ENCODE results near the gene AGMO. TPM values are rescaled to one million over a fixed set of nuclear protein-coding genes. Genes with fewer than 3 reads are reported as not detected.

The AGMO gene
- total and polyA plus RNA-seq, 2 experiments from 2014 or later: 0.42 to 0.55 TPM

- TF ChIP-seq, protein P1, sequence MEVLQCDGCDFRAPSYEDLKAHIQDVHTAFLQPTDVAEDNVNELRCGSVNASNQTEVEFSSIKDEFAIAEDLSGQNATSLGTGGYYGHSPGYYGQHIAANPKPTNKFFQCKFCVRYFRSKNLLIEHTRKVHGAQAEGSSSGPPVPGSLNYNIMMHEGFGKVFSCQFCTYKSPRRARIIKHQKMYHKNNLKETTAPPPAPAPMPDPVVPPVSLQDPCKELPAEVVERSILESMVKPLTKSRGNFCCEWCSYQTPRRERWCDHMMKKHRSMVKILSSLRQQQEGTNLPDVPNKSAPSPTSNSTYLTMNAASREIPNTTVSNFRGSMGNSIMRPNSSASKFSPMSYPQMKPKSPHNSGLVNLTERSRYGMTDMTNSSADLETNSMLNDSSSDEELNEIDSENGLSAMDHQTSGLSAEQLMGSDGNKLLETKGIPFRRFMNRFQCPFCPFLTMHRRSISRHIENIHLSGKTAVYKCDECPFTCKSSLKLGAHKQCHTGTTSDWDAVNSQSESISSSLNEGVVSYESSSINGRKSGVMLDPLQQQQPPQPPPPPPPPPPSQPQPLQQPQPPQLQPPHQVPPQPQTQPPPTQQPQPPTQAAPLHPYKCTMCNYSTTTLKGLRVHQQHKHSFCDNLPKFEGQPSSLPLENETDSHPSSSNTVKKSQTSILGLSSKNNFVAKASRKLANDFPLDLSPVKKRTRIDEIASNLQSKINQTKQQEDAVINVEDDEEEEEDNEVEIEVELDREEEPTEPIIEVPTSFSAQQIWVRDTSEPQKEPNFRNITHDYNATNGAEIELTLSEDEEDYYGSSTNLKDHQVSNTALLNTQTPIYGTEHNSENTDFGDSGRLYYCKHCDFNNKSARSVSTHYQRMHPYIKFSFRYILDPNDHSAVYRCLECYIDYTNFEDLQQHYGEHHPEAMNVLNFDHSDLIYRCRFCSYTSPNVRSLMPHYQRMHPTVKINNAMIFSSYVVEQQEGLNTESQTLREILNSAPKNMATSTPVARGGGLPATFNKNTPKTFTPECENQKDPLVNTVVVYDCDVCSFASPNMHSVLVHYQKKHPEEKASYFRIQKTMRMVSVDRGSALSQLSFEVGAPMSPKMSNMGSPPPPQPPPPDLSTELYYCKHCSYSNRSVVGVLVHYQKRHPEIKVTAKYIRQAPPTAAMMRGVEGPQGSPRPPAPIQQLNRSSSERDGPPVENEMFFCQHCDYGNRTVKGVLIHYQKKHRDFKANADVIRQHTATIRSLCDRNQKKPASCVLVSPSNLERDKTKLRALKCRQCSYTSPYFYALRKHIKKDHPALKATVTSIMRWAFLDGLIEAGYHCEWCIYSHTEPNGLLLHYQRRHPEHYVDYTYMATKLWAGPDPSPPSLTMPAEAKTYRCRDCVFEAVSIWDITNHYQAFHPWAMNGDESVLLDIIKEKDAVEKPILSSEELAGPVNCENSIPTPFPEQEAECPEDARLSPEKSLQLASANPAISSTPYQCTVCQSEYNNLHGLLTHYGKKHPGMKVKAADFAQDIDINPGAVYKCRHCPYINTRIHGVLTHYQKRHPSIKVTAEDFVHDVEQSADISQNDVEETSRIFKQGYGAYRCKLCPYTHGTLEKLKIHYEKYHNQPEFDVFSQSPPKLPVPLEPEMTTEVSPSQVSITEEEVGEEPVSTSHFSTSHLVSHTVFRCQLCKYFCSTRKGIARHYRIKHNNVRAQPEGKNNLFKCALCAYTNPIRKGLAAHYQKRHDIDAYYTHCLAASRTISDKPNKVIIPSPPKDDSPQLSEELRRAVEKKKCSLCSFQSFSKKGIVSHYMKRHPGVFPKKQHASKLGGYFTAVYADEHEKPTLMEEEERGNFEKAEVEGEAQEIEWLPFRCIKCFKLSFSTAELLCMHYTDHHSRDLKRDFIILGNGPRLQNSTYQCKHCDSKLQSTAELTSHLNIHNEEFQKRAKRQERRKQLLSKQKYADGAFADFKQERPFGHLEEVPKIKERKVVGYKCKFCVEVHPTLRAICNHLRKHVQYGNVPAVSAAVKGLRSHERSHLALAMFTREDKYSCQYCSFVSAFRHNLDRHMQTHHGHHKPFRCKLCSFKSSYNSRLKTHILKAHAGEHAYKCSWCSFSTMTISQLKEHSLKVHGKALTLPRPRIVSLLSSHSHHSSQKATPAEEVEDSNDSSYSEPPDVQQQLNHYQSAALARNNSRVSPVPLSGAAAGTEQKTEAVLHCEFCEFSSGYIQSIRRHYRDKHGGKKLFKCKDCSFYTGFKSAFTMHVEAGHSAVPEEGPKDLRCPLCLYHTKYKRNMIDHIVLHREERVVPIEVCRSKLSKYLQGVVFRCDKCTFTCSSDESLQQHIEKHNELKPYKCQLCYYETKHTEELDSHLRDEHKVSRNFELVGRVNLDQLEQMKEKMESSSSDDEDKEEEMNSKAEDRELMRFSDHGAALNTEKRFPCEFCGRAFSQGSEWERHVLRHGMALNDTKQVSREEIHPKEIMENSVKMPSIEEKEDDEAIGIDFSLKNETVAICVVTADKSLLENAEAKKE (CRISPR knock-in tag; IDR thresholded peaks at IDR 0.05): no peak
Observed at GRCh38 chr7:15586266-15586665, 24.5 kb upstream of the AGMO start (continued).

GRCh38 chr7:15584575-15584974 lies 22.8 kb upstream of the AGMO start:
- H3K27ac ChIP-seq (ENCODE audit: low read depth): no peak overlapping the region
- Mint-ChIP-seq H3K4me3 (no peak overlapping the region), H3K9me3 (peaks cover 30% of the 10 kb centered on the region), H3K27ac (no peak overlapping the region), H3K4me1 (no peaks in the 10 kb centered on the region), H3K27me3 (ENCODE audit: insufficient read depth, low read depth, poor library complexity) (no peaks in the 10 kb centered on the region), H3K36me3 (ENCODE audit: low read depth) (peaks cover 15% of the 10 kb centered on the region; the same call in 2 of the 3 replicates)
- no peak overlapping the region for H2AFZ ChIP-seq
- no peaks in the 10 kb centered on the region for H3F3A ChIP-seq (replicated peaks; ENCODE audit: low read depth)
- H3K4me2 ChIP-seq: no peak overlapping the region
- no peaks in the 10 kb centered on the region for H4K20me1 ChIP-seq (replicated peaks; ENCODE audit: insufficient read depth)
- no peaks in the 10 kb centered on the region for H3K79me2 ChIP-seq (replicated peaks; ENCODE audit: insufficient read depth)
- DNase-seq (ENCODE audit: low spot score) (no peak), ATAC-seq (no peak)
- no peaks in the 10 kb centered on the region for H3K4me1 ChIP-seq (ENCODE audit: insufficient read depth)
- no peaks in the 10 kb centered on the region for H3K9me2 ChIP-seq (ENCODE audit: insufficient read depth)
- no peaks in the 10 kb centered on the region for H3K27me3 ChIP-seq (ENCODE audit: insufficient read depth)
- TF ChIP-seq, protein P1 (CRISPR knock-in tag; IDR thresholded peaks at IDR 0.05): no peak
- no peak for TF ChIP-seq ZNF114 (CRISPR knock-in tag; IDR thresholded peaks at IDR 0.05)
- TF ChIP-seq, protein P2, sequence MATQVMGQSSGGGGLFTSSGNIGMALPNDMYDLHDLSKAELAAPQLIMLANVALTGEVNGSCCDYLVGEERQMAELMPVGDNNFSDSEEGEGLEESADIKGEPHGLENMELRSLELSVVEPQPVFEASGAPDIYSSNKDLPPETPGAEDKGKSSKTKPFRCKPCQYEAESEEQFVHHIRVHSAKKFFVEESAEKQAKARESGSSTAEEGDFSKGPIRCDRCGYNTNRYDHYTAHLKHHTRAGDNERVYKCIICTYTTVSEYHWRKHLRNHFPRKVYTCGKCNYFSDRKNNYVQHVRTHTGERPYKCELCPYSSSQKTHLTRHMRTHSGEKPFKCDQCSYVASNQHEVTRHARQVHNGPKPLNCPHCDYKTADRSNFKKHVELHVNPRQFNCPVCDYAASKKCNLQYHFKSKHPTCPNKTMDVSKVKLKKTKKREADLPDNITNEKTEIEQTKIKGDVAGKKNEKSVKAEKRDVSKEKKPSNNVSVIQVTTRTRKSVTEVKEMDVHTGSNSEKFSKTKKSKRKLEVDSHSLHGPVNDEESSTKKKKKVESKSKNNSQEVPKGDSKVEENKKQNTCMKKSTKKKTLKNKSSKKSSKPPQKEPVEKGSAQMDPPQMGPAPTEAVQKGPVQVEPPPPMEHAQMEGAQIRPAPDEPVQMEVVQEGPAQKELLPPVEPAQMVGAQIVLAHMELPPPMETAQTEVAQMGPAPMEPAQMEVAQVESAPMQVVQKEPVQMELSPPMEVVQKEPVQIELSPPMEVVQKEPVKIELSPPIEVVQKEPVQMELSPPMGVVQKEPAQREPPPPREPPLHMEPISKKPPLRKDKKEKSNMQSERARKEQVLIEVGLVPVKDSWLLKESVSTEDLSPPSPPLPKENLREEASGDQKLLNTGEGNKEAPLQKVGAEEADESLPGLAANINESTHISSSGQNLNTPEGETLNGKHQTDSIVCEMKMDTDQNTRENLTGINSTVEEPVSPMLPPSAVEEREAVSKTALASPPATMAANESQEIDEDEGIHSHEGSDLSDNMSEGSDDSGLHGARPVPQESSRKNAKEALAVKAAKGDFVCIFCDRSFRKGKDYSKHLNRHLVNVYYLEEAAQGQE (IDR thresholded peaks at IDR 0.05; ENCODE audit: unreplicated experiment): no peak
- no peak overlapping the region for H3K4me3 ChIP-seq
- peaks cover 4% of the 10 kb centered on the region; the same call in 1 of the 2 replicates for H3K36me3 ChIP-seq (ENCODE audit: insufficient read depth)
